DND-41 (cell line): ENCODE data around the gene N4BP2.

Experiments
- EZH2 ChIP-seq: IDR thresholded peaks from 3 replicates; pipeline ENCODE4 v1.6.1; 2012; ENCODE audit warnings: borderline replicate concordance, low read depth, mild to moderate bottlenecking, moderate library complexity, low read length, inconsistent platforms; ENCODE audit not compliant: severe bottlenecking
- TF ChIP-seq, protein P1 (sequence below): IDR thresholded peaks from 2 replicates; pipeline ENCODE4 v1.5.1; 2012; ENCODE audit warnings: borderline replicate concordance, low read length, moderate library complexity, mild to moderate bottlenecking; ENCODE audit not compliant: poor library complexity, severe bottlenecking; ENCODE audit errors: extremely low read depth

DNA sequence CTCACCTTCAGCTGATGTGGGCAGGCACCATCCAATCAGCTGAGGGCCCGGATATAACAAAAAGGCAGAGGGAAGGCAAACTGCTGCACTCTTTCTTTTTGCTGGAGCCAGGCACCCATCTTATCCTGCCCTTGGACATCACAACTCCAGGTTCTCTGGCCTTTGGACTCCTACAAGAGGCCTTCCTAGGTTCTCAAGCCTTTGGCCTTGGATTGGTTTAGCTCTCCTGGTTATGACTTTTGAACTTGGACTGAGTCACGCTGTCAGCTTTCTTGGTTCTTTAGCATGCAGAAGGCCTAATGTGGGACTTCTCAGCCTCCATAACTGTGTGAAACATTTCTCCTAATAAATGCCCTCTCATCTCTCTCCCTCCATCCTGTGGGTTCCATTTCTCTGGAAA is 23.0 kb upstream of the N4BP2 start:
- TF ChIP-seq EZH2 = no peak
- TF ChIP-seq, protein P1, sequence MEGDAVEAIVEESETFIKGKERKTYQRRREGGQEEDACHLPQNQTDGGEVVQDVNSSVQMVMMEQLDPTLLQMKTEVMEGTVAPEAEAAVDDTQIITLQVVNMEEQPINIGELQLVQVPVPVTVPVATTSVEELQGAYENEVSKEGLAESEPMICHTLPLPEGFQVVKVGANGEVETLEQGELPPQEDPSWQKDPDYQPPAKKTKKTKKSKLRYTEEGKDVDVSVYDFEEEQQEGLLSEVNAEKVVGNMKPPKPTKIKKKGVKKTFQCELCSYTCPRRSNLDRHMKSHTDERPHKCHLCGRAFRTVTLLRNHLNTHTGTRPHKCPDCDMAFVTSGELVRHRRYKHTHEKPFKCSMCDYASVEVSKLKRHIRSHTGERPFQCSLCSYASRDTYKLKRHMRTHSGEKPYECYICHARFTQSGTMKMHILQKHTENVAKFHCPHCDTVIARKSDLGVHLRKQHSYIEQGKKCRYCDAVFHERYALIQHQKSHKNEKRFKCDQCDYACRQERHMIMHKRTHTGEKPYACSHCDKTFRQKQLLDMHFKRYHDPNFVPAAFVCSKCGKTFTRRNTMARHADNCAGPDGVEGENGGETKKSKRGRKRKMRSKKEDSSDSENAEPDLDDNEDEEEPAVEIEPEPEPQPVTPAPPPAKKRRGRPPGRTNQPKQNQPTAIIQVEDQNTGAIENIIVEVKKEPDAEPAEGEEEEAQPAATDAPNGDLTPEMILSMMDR = no peak
